Adrenal gland (tissue), 12 donors: ENCODE measurements around the gene SPRED2. TPM values are rescaled to one million over a fixed set of nuclear protein-coding genes. Genes with fewer than 3 reads are reported as not detected.

ENCODE experiments used
- DNase-seq, 7 donors: peaks; one replicate each; pipeline ENCODE4 v3.0.0-alpha.2; 2019 to 2020
- H3K27ac ChIP-seq, 5 donors: fragments of 200-600 bp; sonication (generic) in 4 of 5; 1 replicate in 3 of 5; 2 replicates in 2 of 5; pipeline versions ENCODE4 v1.5.1 to v1.8.0; 2016 to 2020; ENCODE audit warnings: mild to moderate bottlenecking in 1 of 5
- H3K27me3 ChIP-seq: fragments of 200-600 bp; 2 replicates; pipeline ENCODE4 v1.8.0; 2021
- H3K36me3 ChIP-seq, 2 donors: fragments of 200-600 bp; replicated peaks in 1 of 2; 1 replicate in 1 of 2; 2 replicates in 1 of 2; pipeline versions ENCODE4 v1.5.1 to v1.8.0; 2018 to 2022
- H3K4me1 ChIP-seq, 2 donors: fragments of 200-600 bp; replicated peaks in 1 of 2; 1 replicate in 1 of 2; 2 replicates in 1 of 2; pipeline versions ENCODE4 v1.5.1 to v1.8.0; 2018 to 2021
- H3K4me3 ChIP-seq, 4 donors: fragments of 200-600 bp; sonication (generic) in 3 of 4; one replicate each; pipeline ENCODE4 v1.5.1; 2016 to 2018
- H3K9me3 ChIP-seq, 3 donors: fragments of 200-600 bp; sonication (generic) in 1 of 3; replicated peaks in 1 of 3; 1 replicate in 2 of 3; 2 replicates in 1 of 3; pipeline versions ENCODE4 v1.5.1 to v1.8.0; 2016 to 2021
- POLR2A ChIP-seq, 2 donors: fragments of 450-650 bp; IDR thresholded peaks; one replicate each; pipeline ENCODE4 v1.6.1; 2017; ENCODE audit warnings: antibody characterized with exemption in 2 of 2, mild to moderate bottlenecking in 2 of 2, moderate library complexity in 1 of 2
- WGBS, 4 donors: extraction: QIAGEN DNeasy Blood & Tissue Kit in 2 of 4; methylation state at CpG; one replicate each; pipeline versions ENCODE4 v1.1.5 to v1.1.7; 2013 to 2017; 5-methylcytosine and 5-hydroxymethylcytosine counted together
- intact Hi-C, 2 donors: fragments of 100-400 bp; cut with DNase I; formaldehyde crosslinking; loops; one replicate each; pipeline versions ENCODE4 v1.14.1 to v1.15.0; 2022 to 2023
- polyA plus RNA-seq, 3 donors: library from polyadenylated mRNA; stranded (reverse); fragments of 200-250 nt in 2 of 3; fragments of 350-450 nt in 1 of 3; fragmentation: Illumina TruSeq in 1 of 3; extraction: RNeasy Lipid Tissue Mini Kit (QIAGEN cat#74804) in 1 of 3; gene quantifications; one replicate each; pipeline ENCODE4 v1.2.3, GENCODE V29; 2013 to 2014
- total RNA-seq, 9 donors: library from RNA; depleted of rRNA in 4 of 9; stranded (reverse); fragments of >200 nt in 4 of 9; fragments of 120-200 nt in 1 of 9; fragmentation: NEBNext Ultra II Directional in 1 of 9; extraction: Animal tissue kit (Norgen Biotek cat#: 25700) in 1 of 9; gene quantifications; one replicate each; pipeline versions ENCODE4 v1.1.0 to v1.2.4, GENCODE V29; 2013 to 2023
- TF ChIP-seq, protein P1 (sequence below), 6 experiments: fragments of 450-650 bp in 4 of 6; fragments of 200-600 bp in 2 of 6; sonication (generic) in 1 of 6; IDR thresholded peaks; 1 replicate in 5 of 6; 2 replicates in 1 of 6; pipeline versions ENCODE4 v1.5.1 to v1.8.0; 2016 to 2021; ENCODE audit warnings: antibody characterized with exemption in 6 of 6, mild to moderate bottlenecking in 2 of 6, moderate library complexity in 1 of 6
- donor health status: healthy with polysubstance abuse.
- donor health status: Bipolar disorder and iron deficiency.
- donor health status: DM: yes; HTN: yes; CAD: no.
- donor health status: DM: no; HTN: no; CAD: no.
- donor health status: DM: no; HTN: no; CAD: no.
- donor health status: DM: yes; HTN: yes; CAD: no.

The SPRED2 gene
- total and polyA plus RNA-seq, 12 donors, result 5.2 to 28.4 (median 16.0) TPM

DNA sequence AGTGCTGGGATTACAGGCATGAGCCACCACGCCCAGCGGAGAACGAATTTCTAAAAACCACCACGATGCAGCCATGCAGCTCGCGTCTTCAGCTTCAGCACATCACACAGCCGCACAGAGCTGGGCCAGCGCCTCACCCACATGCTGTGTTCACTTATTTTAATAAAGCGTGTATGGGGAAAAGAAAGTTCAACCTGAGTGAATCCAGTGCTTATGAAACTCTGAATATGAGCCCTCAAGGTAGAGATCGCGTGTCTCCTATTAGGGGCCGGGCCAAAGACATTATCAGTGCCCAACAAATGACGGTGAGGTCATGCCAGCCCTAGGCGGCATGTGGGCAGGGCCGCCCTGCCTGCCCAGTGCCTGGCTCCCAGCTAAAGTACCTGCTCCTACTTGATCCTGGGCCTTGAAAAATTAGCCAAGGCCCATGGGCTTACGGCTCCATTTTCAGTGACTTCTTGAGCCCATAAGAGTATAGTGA lies 44.3 kb downstream of the SPRED2 start:
- Histone ChIP-seq H3K9me3 (no peaks in the 10 kb centered on the region), H3K36me3 (no peaks in the 10 kb centered on the region), H3K27ac (no peak overlapping the region), H3K27me3 (no peaks in the 10 kb centered on the region), H3K4me1 (peaks cover 14 to 24% of the 10 kb centered on the region in 2 donors), H3K4me3 (no peak overlapping the region)
- TF ChIP-seq POLR2A (IDR thresholded peaks at IDR 0.05), result no peak
- TF ChIP-seq, protein P1, sequence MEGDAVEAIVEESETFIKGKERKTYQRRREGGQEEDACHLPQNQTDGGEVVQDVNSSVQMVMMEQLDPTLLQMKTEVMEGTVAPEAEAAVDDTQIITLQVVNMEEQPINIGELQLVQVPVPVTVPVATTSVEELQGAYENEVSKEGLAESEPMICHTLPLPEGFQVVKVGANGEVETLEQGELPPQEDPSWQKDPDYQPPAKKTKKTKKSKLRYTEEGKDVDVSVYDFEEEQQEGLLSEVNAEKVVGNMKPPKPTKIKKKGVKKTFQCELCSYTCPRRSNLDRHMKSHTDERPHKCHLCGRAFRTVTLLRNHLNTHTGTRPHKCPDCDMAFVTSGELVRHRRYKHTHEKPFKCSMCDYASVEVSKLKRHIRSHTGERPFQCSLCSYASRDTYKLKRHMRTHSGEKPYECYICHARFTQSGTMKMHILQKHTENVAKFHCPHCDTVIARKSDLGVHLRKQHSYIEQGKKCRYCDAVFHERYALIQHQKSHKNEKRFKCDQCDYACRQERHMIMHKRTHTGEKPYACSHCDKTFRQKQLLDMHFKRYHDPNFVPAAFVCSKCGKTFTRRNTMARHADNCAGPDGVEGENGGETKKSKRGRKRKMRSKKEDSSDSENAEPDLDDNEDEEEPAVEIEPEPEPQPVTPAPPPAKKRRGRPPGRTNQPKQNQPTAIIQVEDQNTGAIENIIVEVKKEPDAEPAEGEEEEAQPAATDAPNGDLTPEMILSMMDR (IDR thresholded peaks at IDR 0.05), result no peak
- 78 to 96% (median 91%) methylated on average over 12 to 16 of the region's 16 CpGs for WGBS, 4 donors
- intact Hi-C loops, result no loop called here
- DNase-seq, result peak in 1 of 7 donors; percentile 22

DNA sequence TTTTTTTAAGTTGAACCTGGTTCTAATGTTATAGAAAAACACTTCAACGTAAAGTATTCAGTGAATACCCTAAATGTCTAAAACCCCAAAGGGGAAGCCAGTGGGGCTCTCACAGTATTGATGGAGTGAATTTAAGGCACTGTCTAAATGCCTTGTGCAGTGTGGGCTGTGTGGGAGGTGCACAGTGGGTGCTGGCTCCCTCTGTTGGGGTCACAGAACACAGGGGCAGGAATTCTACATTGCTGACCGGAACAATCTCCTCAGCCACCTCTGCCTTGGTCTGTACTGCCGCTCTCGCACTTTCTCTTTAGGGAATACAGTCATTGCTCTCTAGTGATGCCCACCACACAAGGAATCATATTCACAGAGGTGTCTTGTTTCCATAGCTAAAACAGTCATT lies 45.4 kb downstream of the SPRED2 start:
- intact Hi-C loops, result no loop called here
- Histone ChIP-seq H3K27me3 (no peaks in the 10 kb centered on the region), H3K9me3 (no peaks in the 10 kb centered on the region), H3K27ac (no peak overlapping the region), H3K4me1 (peaks cover 23 to 34% of the 10 kb centered on the region in 2 donors), H3K36me3 (no peaks in the 10 kb centered on the region), H3K4me3 (no peak overlapping the region)
- TF ChIP-seq, protein P1 (IDR thresholded peaks at IDR 0.05), result no peak
- TF ChIP-seq POLR2A (IDR thresholded peaks at IDR 0.05), result no peak
- DNase-seq, result no peak
- 85 to 97% (median 95%) methylated on average over 4 of the region's 4 CpGs for WGBS, 4 donors

DNA sequence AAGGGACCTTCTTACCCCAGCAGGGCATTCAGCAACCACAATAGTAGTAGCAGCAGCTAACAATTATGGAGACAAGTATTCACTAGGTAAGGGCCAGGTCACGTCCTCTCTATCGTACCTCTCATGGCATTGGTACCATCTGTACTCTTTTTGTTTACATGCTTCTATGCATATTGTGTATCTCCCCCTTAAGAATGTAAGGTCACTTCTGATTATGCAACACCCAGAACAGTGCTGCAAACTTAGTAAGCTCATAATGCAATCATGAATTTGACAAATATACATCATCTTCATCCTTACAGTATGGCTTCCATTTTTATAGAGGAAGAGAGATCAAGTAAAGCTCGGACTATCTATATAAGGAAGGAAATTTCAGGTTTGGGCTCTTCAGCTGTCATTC lies 46.1 kb downstream of the SPRED2 start:
- Histone ChIP-seq H3K4me1 (peaks cover 23 to 34% of the 10 kb centered on the region in 2 donors), H3K36me3 (no peaks in the 10 kb centered on the region), H3K27me3 (no peaks in the 10 kb centered on the region), H3K27ac (no peak overlapping the region), H3K9me3 (no peaks in the 10 kb centered on the region), H3K4me3 (no peak overlapping the region)
- TF ChIP-seq, protein P1 (IDR thresholded peaks at IDR 0.05), result no peak
- no peak for TF ChIP-seq POLR2A (IDR thresholded peaks at IDR 0.05)
- DNase-seq, result no peak
- intact Hi-C loops, result no loop called here
- 82 to 92% (median 86%) methylated on average over 3 of the region's 3 CpGs for WGBS, 4 donors

DNA sequence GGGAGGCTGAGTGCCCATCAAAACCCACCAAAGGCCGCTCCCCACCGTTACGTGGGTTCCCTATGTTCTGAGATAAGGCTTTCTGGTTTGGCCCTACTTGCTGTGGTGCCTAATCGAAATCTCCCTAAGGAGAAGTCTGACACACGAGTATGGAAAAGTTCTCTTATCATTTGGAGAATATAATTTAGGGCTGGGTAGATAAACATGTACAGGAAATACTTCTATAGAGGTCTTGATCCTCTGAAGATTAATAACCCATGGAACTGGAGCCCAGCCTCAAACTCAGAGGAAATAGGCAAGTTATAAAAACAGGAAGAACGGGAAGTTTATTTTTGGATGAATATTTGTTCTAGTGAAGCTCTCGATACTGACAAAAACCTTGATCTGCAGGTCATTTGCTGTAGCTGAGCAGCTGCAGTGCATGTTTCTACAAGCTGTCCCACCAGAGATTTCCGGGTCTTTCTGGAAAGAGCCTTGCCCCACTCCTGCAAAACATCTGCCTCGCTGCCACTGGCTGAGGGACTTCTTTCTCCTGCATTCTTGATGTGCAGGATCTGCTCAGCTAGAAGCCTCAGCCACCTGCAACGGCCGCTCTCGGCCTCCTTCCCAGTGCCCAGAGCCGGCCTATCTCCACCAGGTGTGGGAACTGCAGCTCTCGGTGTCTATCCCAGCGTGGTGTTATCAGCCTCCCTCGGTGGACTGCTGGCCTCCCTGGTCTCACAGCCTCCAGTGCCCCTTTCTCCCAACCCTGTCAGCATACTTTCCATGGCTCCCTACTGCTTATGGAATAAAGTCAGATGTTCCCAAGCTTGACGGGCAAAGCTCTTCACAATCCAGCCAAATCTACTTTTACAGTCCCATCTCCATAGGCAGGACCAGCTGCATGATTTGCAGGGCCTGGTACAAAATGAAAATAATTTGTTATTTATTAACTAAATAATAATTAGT lies 48.6 kb downstream of the SPRED2 start:
- DNase-seq, result peak in 4 of 7 donors; percentile 3 to 38 (median 26)
- H3K27ac ChIP-seq, result peak overlapping the region in 4 of 5 donors; percentile 26 to 77 (median 53)
- TF ChIP-seq, protein P1 (IDR thresholded peaks at IDR 0.05), result no peak
- TF ChIP-seq POLR2A (IDR thresholded peaks at IDR 0.05), result no peak
- no peaks in the 10 kb centered on the region for H3K36me3 ChIP-seq
- no peaks in the 10 kb centered on the region for H3K27me3 ChIP-seq
- 37 to 64% (median 48%) methylated on average over 16 to 17 of the region's 17 CpGs for WGBS, 4 donors
- intact Hi-C loops, result no loop called here
- peaks cover 23 to 39% of the 10 kb centered on the region in 2 donors for H3K4me1 ChIP-seq
- H3K9me3 ChIP-seq, result no peaks in the 10 kb centered on the region
- no peak overlapping the region for H3K4me3 ChIP-seq
